Astrocyte (in vitro differentiated cells and primary cell): ENCODE data around the gene TRIB2. TPM values are rescaled to one million over a fixed set of nuclear protein-coding genes. Genes with fewer than 3 reads are reported as not detected.

Experiments used
- DNase-seq: peaks from one replicate; pipeline ENCODE4 v3.0.0-alpha.2; 2010; ENCODE audit warnings: low read depth
- FAIRE-seq: peaks from 2 replicates; lab custom pipeline; 2011; peaks lifted over from hg19 to GRCh38; lab: Jason Lieb, UNC
- H2AFZ ChIP-seq: 2 replicates; pipeline ENCODE4 v1.6.0; 2012; ENCODE audit warnings: low read depth, low read length, inconsistent platforms
- H3K27ac ChIP-seq: 2 replicates; pipeline ENCODE4 v1.5.1; 2011; ENCODE audit warnings: low read depth, low read length, inconsistent platforms
- H3K27me3 ChIP-seq: 2 replicates; pipeline ENCODE4 v1.6.0; 2011; ENCODE audit warnings: low read length, inconsistent platforms; ENCODE audit not compliant: insufficient read depth
- H3K36me3 ChIP-seq: 2 replicates; pipeline ENCODE4 v1.5.1; 2011; ENCODE audit warnings: low read length, inconsistent platforms; ENCODE audit not compliant: insufficient read depth
- H3K4me1 ChIP-seq: 2 replicates; pipeline ENCODE4 v1.5.1; 2011; ENCODE audit warnings: low read length, inconsistent platforms; ENCODE audit not compliant: insufficient read depth
- H3K4me2 ChIP-seq: 2 replicates; pipeline ENCODE4 v1.6.0; 2012; ENCODE audit warnings: low read length, inconsistent platforms
- H3K4me3 ChIP-seq: 2 replicates; pipeline ENCODE4 v1.5.1; 2011; ENCODE audit warnings: low read depth, mild to moderate bottlenecking, low read length, inconsistent platforms; ENCODE audit not compliant: insufficient read depth
- H3K79me2 ChIP-seq: 2 replicates; pipeline ENCODE4 v1.6.0; 2012; ENCODE audit warnings: mild to moderate bottlenecking, low read length, inconsistent platforms; ENCODE audit not compliant: insufficient read depth
- H3K9ac ChIP-seq: 2 replicates; pipeline ENCODE4 v1.6.0; 2012; ENCODE audit warnings: mild to moderate bottlenecking, low read length, inconsistent platforms
- H3K9me3 ChIP-seq: 2 replicates; pipeline ENCODE4 v1.5.1; 2012; ENCODE audit warnings: low read depth, mild to moderate bottlenecking, low read length, inconsistent platforms; ENCODE audit not compliant: insufficient read depth
- H4K20me1 ChIP-seq: 2 replicates; pipeline ENCODE4 v1.6.0; 2012; ENCODE audit warnings: low read length, inconsistent platforms; ENCODE audit not compliant: insufficient read depth
- H3K27ac Mint-ChIP-seq: one replicate; pipeline ENCODE4 v1.8.0; 2021; ENCODE audit warnings: mild to moderate bottlenecking, mixed read lengths; ENCODE audit not compliant: unreplicated experiment
- H3K27me3 Mint-ChIP-seq: one replicate; pipeline ENCODE4 v1.8.0; 2021; ENCODE audit warnings: low read depth, mixed read lengths; ENCODE audit not compliant: unreplicated experiment
- H3K36me3 Mint-ChIP-seq: one replicate; pipeline ENCODE4 v1.8.0; 2021; ENCODE audit warnings: low read depth, mixed read lengths; ENCODE audit not compliant: unreplicated experiment
- H3K4me1 Mint-ChIP-seq: one replicate; pipeline ENCODE4 v1.8.0; 2021; ENCODE audit warnings: low read depth, mixed read lengths; ENCODE audit not compliant: unreplicated experiment
- H3K4me3 Mint-ChIP-seq: one replicate; pipeline ENCODE4 v1.8.0; 2021; ENCODE audit warnings: mild to moderate bottlenecking, moderate library complexity, mixed read lengths; ENCODE audit not compliant: unreplicated experiment
- H3K9me3 Mint-ChIP-seq: one replicate; pipeline ENCODE4 v1.8.0; 2021; ENCODE audit warnings: mild to moderate bottlenecking, mixed read lengths; ENCODE audit not compliant: unreplicated experiment
- EZH2 ChIP-seq: IDR thresholded peaks from 2 replicates; pipeline ENCODE4 v1.6.1; 2012; ENCODE audit warnings: mild to moderate bottlenecking, low read length, inconsistent platforms; ENCODE audit not compliant: insufficient read depth
- total RNA-seq: library from RNA; stranded (reverse); gene quantifications from 2 replicates; pipeline ENCODE4 v1.2.1, GENCODE V29; 2021
- TF ChIP-seq, protein P1 (sequence below): IDR thresholded peaks from 2 replicates; pipeline ENCODE4 v1.5.1; 2011; ENCODE audit warnings: low read depth, mild to moderate bottlenecking, inconsistent platforms, low read length, moderate library complexity; ENCODE audit not compliant: insufficient read depth

Gene TRIB2
- total RNA-seq, 1 donor from 2014 or later, result 22.6 TPM

DNA sequence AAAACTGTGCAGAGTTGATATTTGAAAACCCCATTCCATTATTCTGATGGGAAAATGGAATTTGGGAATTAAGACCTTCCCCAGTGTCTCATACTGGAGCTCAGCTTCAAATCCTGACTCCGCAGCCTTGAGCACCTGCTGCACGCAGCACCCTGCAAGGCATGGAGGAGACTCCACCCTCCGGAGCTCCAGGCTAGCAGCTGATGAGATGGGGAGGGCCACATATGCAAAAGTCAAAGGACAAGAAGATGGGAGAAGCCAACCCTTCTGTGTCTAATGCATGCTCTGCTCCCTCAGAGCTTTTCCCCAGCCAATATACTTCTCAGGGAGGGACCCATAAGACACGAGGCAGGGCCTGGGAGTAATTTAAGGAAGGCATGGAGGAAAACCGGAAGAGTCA lies 34.7 kb upstream of the TRIB2 start:
- H3K79me2 ChIP-seq, result no peaks in the 10 kb centered on the region
- Mint-ChIP-seq H3K4me3 (no peak overlapping the region), H3K4me1 (peaks cover 3% of the 10 kb centered on the region), H3K36me3 (peaks cover 2% of the 10 kb centered on the region), H3K27me3 (peaks cover 11% of the 10 kb centered on the region), H3K27ac (no peak overlapping the region), H3K9me3 (peaks cover 4% of the 10 kb centered on the region)
- no peak for DNase-seq
- H3K27me3 ChIP-seq, result peaks cover 2% of the 10 kb centered on the region
- no peak for FAIRE-seq
- no peaks in the 10 kb centered on the region for H3K36me3 ChIP-seq
- TF ChIP-seq, protein P1, sequence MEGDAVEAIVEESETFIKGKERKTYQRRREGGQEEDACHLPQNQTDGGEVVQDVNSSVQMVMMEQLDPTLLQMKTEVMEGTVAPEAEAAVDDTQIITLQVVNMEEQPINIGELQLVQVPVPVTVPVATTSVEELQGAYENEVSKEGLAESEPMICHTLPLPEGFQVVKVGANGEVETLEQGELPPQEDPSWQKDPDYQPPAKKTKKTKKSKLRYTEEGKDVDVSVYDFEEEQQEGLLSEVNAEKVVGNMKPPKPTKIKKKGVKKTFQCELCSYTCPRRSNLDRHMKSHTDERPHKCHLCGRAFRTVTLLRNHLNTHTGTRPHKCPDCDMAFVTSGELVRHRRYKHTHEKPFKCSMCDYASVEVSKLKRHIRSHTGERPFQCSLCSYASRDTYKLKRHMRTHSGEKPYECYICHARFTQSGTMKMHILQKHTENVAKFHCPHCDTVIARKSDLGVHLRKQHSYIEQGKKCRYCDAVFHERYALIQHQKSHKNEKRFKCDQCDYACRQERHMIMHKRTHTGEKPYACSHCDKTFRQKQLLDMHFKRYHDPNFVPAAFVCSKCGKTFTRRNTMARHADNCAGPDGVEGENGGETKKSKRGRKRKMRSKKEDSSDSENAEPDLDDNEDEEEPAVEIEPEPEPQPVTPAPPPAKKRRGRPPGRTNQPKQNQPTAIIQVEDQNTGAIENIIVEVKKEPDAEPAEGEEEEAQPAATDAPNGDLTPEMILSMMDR, result no peak
- TF ChIP-seq EZH2, result no peak
- H3K9me3 ChIP-seq, result no peaks in the 10 kb centered on the region
- H3K4me2 ChIP-seq, result no peak overlapping the region
- no peaks in the 10 kb centered on the region for H3K4me1 ChIP-seq
- no peaks in the 10 kb centered on the region for H4K20me1 ChIP-seq
- H3K9ac ChIP-seq, result no peak overlapping the region
- no peak overlapping the region for H3K27ac ChIP-seq
- H2AFZ ChIP-seq, result no peak overlapping the region
- H3K4me3 ChIP-seq, result no peak overlapping the region

DNA sequence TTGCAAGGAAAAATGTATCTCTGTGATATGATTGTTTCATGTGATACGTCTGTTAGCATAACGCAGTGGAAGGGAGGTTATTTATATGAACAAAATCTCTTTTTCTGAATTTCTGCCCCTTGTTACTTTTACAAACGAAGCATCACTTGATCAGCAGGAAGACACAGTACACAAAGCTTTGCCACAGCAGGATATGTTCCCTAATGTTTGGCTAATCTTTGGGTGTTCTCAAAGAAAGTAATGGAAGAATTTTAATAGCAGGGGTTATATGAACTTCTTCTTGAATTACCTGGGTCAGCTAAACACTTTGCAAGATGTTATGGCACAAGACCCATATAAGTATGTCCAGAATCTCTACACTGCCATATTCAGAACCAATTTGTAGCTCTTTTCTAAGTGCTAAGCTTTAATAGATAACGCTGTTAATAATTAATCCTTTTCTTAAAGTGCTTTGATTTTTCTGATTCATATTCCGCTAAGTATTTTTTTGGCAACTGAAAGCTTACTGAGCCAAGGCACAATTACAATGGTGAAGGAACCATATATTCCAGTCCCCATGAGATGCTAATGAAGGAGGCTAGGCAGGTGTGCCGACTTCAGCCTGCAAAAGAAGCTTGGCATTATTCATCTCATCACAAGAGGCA lies 33.2 kb upstream of the TRIB2 start:
- Histone ChIP-seq H4K20me1 (no peaks in the 10 kb centered on the region), H3K79me2 (no peaks in the 10 kb centered on the region), H3K9ac (no peak overlapping the region), H3K9me3 (no peaks in the 10 kb centered on the region), H3K27ac (no peak overlapping the region), H3K4me1 (no peaks in the 10 kb centered on the region), H2AFZ (no peak overlapping the region), H3K36me3 (no peaks in the 10 kb centered on the region), H3K4me2 (no peak overlapping the region), H3K4me3 (no peak overlapping the region), H3K27me3 (peaks cover 2% of the 10 kb centered on the region)
- Mint-ChIP-seq H3K27me3 (peaks cover 11% of the 10 kb centered on the region), H3K36me3 (peaks cover 2% of the 10 kb centered on the region), H3K27ac (no peak overlapping the region), H3K9me3 (peaks cover 4% of the 10 kb centered on the region), H3K4me3 (no peak overlapping the region), H3K4me1 (peaks cover 3% of the 10 kb centered on the region)
- FAIRE-seq (no peak), DNase-seq (no peak)
- TF ChIP-seq EZH2, result no peak
- TF ChIP-seq, protein P1, result no peak

- H4K20me1 ChIP-seq, result no peaks in the 10 kb centered on the region
- H3K36me3 ChIP-seq, result no peaks in the 10 kb centered on the region
- no peaks in the 10 kb centered on the region for H3K4me1 ChIP-seq
- peaks cover 11% of the 10 kb centered on the region for H3K27me3 Mint-ChIP-seq
- peak overlapping the region; percentile 8 for H3K4me2 ChIP-seq
- peak; percentile 64 for DNase-seq
- H3K4me1 Mint-ChIP-seq, result peaks cover 3% of the 10 kb centered on the region
- no peak overlapping the region for H3K4me3 Mint-ChIP-seq
- H3K27me3 ChIP-seq, result peaks cover 2% of the 10 kb centered on the region
- FAIRE-seq, result no peak
- no peaks in the 10 kb centered on the region for H3K79me2 ChIP-seq
- H3K36me3 Mint-ChIP-seq, result peaks cover 2% of the 10 kb centered on the region
- H3K27ac ChIP-seq, result no peak overlapping the region
- no peak overlapping the region for H3K27ac Mint-ChIP-seq
- H3K9me3 Mint-ChIP-seq, result peaks cover 4% of the 10 kb centered on the region
- H3K9me3 ChIP-seq, result no peaks in the 10 kb centered on the region
- H3K9ac ChIP-seq, result no peak overlapping the region
- TF ChIP-seq, protein P1, result no peak
- TF ChIP-seq EZH2, result no peak
- no peak overlapping the region for H2AFZ ChIP-seq
- H3K4me3 ChIP-seq, result no peak overlapping the region
Measured at GRCh38 chr2:12684471-12684936, 32.2 kb upstream of the TRIB2 start.
